Amygdala (tissue), 56 donors: ENCODE data around the gene NFE2L2.
"Not testable (repeated sequence)": the region's sequence is repeated elsewhere in the genome, so short reads cannot be mapped to it uniquely, and the experiment has no call there.

Experiments
- DNase-seq, 56 donors: peaks; one replicate each; lab custom pipeline; 2025; lab: John Stamatoyannopoulos, UW

NFE2L2 gene

DNA sequence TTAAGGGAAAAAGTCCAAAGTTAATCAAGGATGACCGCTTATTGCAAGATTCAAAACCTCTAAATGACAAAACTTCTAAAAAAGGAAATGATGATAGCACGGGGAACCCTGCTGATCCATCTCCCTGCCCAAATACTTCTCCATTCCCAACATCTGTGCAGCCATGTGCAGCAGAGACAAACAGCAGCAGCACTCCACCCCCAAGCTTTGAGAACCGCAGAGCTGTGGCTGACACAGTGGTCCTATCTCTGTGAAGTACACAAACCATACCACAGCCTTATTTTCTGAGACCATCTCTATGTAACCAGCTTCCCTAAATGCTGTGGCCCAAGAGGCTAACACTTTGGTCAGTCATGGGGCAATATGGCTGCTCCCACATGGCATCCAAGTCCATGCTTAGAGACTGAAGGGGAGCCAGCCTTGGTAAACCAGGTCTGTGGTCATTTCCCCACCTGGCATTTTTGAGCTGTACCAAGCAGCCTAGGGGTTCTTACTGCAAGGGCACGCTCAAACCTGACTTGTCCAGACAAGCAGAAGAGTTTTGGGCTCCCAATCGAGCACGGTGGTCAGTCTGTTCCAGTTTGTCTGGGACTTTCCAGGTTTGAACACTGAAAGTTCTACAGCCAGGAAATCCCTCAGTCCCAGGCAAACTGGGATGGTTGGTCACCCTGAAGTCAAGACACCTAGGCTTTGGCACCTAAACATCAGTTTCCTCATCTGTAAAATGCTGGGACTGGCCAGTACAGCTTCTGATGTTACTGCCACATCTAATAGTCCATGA lies 17.1 kb upstream of the NFE2L2 start:
- DNase-seq, result no peak

DNA sequence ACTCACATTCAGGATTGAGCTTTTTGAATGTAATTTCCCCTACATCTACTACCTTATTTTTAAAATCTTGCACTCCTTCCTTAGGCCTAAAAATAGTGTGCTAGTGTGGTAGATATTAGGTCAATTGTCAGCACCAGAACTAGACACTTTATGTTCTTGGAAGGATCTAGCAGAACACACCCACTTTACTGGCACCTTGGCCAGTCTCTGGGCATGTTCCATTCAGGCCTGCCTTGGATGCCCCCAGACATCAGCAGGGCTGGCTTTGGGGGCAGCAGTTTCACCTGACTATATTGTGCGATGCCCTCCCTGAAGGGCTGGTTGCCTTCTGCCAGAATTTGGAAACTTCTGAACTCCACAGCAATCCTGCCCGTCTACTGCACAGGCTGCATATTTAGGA lies 15.3 kb upstream of the NFE2L2 start:
- no peak for DNase-seq

DNA sequence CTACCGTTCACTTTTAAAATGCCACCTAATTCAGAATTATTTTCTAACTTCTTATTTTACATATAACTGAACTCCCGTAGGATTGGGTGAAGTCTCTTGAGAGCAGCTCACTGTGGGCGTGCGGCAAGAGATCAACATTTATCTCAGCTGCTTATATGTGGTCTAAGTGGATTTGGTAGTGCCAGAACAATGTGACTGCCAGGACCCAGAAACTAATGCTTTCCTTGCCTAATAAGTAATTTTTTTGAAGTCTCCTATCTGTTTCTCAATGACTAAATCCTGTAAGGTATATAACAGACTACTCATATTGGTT lies 11.2 kb upstream of the NFE2L2 start:
- DNase-seq, result peak in 1 of 56 donors; percentile 12

DNA sequence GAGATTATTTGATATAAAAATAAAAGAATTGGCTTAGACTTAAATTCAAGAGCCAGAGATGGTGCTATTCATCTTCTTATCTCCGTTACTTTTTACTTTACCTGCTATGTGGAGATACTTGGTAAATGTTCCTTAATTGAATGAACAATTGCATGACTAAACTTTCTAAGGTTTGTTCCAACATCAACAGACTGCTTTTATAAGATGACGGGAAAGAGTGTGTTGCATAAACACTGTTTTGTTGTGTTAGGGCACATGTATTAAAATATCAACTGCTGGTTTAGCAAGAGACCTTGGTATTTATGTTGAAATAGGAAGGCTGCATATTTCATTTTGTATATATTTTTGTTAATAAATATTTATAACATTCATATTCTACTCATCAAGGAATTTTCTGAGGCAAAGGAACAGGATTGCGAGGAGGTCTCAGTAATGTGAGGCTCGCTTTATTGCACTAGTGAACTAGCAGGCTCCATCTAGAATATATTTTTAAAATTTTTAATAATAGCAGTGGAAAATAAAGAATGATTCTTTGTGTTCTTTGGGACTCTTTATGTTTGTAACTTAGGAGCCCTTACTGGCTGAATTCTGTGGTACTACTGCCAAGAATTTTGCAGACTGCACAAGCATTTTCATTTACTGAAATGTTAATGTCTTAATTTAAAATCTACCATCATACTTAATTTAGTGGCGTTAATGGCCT lies 10.7 kb upstream of the NFE2L2 start:
- no peak for DNase-seq

GRCh38 chr2:177273408-177273807 lies 8.9 kb upstream of the NFE2L2 start:
- DNase-seq, result no peak

DNA sequence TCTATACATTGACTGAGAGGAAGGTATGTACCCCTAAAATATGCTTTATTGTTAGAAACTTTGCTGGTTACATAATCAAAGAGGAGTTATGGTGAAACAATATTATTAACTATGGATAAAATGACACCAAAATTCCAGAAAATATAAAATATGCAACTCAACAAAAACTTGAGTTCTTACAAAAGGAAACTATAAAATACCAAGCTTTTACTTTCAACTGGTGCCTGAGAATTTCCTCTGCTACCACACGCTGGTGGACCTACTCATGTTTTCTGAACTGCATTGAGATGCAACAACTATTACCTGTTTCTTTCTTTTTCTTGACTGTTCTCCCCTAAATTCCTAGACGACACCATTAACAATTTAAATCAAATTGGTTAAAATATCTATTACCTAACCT lies 8.2 kb upstream of the NFE2L2 start:
- DNase-seq, result no peak

GRCh38 chr2:177271981-177272666 lies 7.6 kb upstream of the NFE2L2 start:
- DNase-seq, result no peak

DNA sequence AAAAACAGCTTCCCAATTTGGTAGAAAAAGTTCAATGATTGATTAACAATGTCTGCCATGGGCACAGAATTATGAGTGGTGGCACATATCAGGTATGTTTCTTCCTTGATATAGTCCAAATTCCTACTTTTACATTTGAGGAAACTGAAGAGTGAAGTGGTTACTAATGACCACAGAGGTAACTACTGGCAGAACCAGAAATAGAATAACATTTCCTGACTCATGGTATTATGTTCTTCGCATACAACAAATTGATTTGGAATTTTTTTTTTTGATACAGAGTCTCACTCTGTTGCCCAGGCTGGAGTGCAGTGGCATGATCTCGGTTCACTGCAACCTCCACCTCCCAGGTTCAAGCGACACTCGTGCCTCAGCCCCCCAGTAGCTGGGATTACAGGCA lies 6.0 kb upstream of the NFE2L2 start:
- DNase-seq, result no peak

GRCh38 chr2:177268901-177269300 lies 4.4 kb upstream of the NFE2L2 start:
- DNase-seq, result no peak

- DNase-seq, result no peak
Observed at GRCh38 chr2:177268187-177268871, 3.8 kb upstream of the NFE2L2 start.

GRCh38 chr2:177266955-177267354 lies 2.4 kb upstream of the NFE2L2 start:
- DNase-seq, result not testable (repeated sequence)

DNA sequence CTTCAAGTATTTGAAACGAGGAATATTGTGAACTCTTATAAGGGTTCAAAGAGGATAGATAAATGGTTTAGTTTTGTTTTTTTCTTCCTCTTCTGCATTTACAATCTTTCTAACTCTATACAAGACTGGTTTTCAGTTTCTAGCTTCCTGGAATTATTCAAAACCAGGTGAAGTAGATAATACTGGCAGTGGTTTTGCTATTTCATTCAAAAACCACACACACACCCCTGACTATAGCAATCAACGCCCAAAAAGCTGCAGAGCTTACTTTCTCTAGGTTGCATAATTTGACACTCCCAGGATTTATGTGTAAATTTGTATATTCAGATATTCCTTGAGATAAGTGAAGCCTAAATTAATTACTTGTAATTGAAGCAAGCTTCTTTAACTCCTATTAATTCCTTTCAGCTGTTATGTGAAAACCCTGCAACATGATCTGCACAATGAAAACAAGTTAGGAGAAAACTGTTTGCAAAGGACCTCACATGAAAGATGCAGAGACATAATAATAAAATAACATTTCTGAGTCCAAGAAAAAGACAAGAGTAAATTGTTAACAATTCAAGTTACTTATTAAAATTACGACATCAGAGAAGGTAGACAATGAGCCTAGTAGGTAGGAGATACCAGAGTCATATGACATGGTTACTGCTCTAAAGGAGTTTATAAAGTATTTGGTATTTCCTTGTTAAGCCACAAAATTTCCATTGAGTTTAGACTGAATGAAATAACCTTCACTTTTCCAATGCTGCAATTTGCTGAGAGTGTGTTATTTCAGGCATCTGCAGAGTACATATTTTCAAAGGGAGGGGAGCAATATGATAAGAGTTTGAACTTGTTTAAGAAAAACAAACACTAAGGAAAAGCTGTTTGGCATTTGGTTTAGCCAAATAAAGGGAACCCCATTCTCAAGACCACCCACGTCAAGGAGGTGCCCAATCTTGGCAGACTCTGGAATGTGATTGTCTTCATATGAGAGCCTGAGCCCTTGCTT lies 1.6 kb upstream of the NFE2L2 start:
- DNase-seq, result no peak

GRCh38 chr2:177264209-177264692 lies 276 bp downstream of the NFE2L2 start:
- DNase-seq, result peak in 12 of 56 donors; percentile 39 to 79 (median 50)

- DNase-seq, result peak; percentile 66 to 98 (median 90)
Observed at GRCh38 chr2:177263451-177264208, 897 bp downstream of the NFE2L2 start.

DNA sequence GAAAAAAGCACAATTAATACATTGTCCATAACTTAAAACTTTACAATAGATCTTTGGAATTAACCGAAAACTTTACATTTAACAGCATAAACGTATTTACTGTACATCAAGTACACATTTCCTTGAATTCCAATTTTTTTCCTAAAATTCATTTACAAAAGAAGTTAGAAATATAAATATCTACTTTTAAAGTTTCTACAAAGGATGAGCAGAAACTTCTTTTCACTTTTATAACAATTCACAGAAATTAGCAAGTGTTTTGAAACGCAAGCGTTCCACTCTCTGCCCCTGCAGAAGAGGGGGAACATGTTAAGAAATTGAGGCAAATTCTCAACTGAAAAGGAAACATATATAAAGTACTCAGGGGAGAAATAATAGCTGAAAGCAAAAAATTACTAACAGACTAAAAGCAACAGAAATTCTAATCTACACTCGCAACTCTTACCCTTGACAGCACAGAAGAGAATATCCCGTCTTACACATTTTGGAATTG lies 1.5 kb downstream of the NFE2L2 start:
- no peak for DNase-seq

- DNase-seq, result no peak
Observed at GRCh38 chr2:177262092-177262491, 2.4 kb downstream of the NFE2L2 start.

DNA sequence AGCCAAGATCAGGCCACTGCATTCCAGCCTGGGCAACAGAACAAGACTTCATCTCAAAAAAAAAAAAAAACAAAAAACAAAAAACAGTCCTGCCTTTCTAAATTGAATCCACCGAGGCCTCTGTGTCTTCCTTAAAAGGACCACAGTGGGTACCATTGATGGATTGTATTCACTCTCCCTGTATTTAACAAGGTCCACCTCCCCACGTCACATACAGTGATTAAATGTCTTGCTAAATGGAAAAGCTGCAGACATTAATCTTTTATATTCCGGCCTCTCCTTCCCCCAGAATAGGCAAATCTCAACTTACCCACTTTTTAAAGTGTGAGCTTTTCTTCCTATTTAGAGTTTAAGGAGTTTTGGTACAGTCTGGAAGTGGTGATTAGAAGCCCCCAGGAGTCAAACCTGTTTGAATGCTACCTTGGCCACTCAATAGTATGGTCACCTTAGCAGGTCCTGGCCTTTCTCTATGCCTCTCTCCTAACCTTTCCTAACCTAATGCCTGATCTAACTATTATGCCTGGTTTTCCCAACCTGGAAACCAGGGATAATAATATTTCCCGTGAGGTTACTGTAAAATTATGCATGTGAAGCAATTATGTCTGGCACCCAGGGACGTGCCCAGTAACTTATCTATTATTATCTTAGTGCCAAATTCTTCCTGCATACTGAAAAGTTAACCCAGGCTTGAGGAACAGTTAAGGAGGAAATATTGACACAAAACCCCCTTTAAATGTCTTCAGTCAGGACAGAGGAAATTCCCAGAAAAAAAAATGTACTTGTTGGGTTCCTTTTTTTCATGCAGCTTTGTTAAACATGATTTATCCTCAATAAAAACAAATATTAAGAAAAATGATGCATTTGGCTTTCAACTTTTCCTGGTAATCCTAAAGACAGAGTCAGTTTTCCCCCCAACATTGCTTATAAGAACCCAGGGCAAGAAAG lies 3.1 kb downstream of the NFE2L2 start:
- DNase-seq, result no peak

DNA sequence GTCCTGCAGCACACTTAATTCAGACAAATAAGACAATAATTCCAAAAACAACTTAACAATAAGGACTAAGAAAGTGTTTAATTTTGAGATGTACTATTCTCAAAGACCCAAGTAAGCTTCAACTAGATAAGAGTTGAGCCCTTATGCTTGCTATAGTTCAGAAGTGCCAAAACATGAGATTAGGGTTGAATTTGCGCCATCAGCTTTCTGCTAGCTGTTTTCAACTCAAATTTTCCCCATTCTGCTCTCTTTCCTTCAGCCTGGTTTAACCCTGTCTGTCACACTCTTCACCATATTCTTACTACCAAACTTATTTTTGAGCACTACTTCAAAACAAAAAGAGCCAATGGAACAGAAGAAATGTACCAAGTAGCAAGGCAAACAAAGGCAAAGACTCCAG lies 4.1 kb downstream of the NFE2L2 start:
- DNase-seq, result no peak
